Brain microvascular endothelial cell (primary cell): ENCODE results near the gene ACACB.

Source experiments
- DNase-seq: peaks from one replicate; pipeline ENCODE4 v3.0.0-alpha.2; 2020
- H3K27ac ChIP-seq: fragments of 250-450 bp; sonication (Bioruptor Pico); 2 replicates; pipeline ENCODE4 v1.5.1; 2020; ENCODE audit warnings: mild to moderate bottlenecking, moderate library complexity
- H3K27me3 ChIP-seq: fragments of 250-450 bp; sonication (Bioruptor Pico); replicated peaks from 2 replicates; pipeline ENCODE4 v1.5.1; 2020; ENCODE audit warnings: mild to moderate bottlenecking
- H3K36me3 ChIP-seq: fragments of 250-450 bp; sonication (Bioruptor Pico); replicated peaks from 2 replicates; pipeline ENCODE4 v1.5.1; 2020; ENCODE audit warnings: mild to moderate bottlenecking
- H3K4me3 ChIP-seq: 2 replicates; pipeline ENCODE4 v1.5.1; 2011; ENCODE audit warnings: low read depth, mild to moderate bottlenecking, control low read depth, low read length, moderate library complexity
- CTCF ChIP-seq: IDR thresholded peaks from 2 replicates; pipeline ENCODE4 v1.5.1; 2011; ENCODE audit warnings: low read depth, mild to moderate bottlenecking, moderate library complexity, low read length, control low read depth, inconsistent platforms; ENCODE audit errors: missing control alignments
- in situ Hi-C: cut with HindIII; loops from 2 replicates; pipeline ENCODE4 v1.10.0; 2017; ENCODE audit warnings: low sequenced_read_pairs, low pct_ligation_motif_present

ACACB gene

GRCh38 chr12:109085590-109085989, 30.8 kb upstream of the ACACB start:
- Histone ChIP-seq H3K27me3 (no peaks in the 10 kb centered on the region), H3K4me3 (no peak overlapping the region), H3K27ac (no peak overlapping the region), H3K36me3 (peaks cover 16% of the 10 kb centered on the region)
- in situ Hi-C loops = no loop called here
- DNase-seq = no peak
- TF ChIP-seq CTCF = no peak

- DNase-seq = no peak
- no peak overlapping the region for H3K4me3 ChIP-seq
- no peak overlapping the region for H3K27ac ChIP-seq
- H3K36me3 ChIP-seq = peaks cover 16% of the 10 kb centered on the region
- TF ChIP-seq CTCF = no peak
- no peaks in the 10 kb centered on the region for H3K27me3 ChIP-seq
- in situ Hi-C loops = no loop called here
Measured at GRCh38 chr12:109087250-109087649, 29.1 kb upstream of the ACACB start.

GRCh38 chr12:109088818-109089217, 27.6 kb upstream of the ACACB start:
- Histone ChIP-seq H3K27ac (no peak overlapping the region), H3K36me3 (peaks cover 13% of the 10 kb centered on the region), H3K4me3 (no peak overlapping the region), H3K27me3 (no peaks in the 10 kb centered on the region)
- in situ Hi-C loops = no loop called here
- no peak for DNase-seq
- no peak for TF ChIP-seq CTCF

GRCh38 chr12:109089683-109090082, 26.7 kb upstream of the ACACB start:
- in situ Hi-C loops = no loop called here
- TF ChIP-seq CTCF = no peak
- no peak overlapping the region for H3K27ac ChIP-seq
- no peak overlapping the region for H3K4me3 ChIP-seq
- H3K36me3 ChIP-seq = peaks cover 13% of the 10 kb centered on the region
- H3K27me3 ChIP-seq = no peaks in the 10 kb centered on the region
- DNase-seq = no peak

GRCh38 chr12:109092497-109093021, 23.8 kb upstream of the ACACB start:
- in situ Hi-C loops = no loop called here
- no peaks in the 10 kb centered on the region for H3K27me3 ChIP-seq
- TF ChIP-seq CTCF = no peak
- no peak for DNase-seq
- peak overlapping the region; percentile 63 for H3K4me3 ChIP-seq
- peaks cover 3% of the 10 kb centered on the region for H3K36me3 ChIP-seq
- peak overlapping the region; percentile 37 for H3K27ac ChIP-seq
